Measurements from ENCODE around the gene STK32A.

Gene STK32A

DNA sequence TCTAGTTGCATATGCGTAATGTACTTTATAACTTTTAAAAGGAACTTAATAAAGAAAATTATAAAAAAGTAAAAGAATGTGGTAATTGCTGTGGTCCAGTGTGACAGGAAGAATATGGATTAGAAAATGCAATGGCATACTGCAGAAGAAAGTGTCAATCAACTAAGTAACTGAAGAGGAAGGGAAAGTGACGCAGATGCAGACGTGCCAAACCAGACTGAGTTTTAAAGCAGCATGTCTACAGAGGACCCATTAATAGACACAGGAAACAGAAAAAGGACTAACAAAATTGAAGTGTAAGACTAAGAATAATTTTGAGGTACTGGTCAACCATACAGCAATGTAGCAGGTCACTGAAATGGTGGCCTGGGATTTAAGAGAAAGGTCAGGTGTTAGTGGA is 201.8 kb downstream of the STK32A start:
- no peak for DNase-seq (ENCODE audit: low read depth)
- H3K4me3 ChIP-seq (ENCODE audit: low read depth, low read length) = no peak overlapping the region
- no peak for TF ChIP-seq CTCF (IDR thresholded peaks at IDR 0.05; ENCODE audit: insufficient read depth, low read depth, low read length, missing control alignments)

GRCh38 chr5:147437161-147437596 is 202.4 kb downstream of the STK32A start:
- no peak for TF ChIP-seq CTCF (IDR thresholded peaks at IDR 0.05; ENCODE audit: insufficient read depth, low read depth, low read length, missing control alignments)

More at GRCh38 chr5:147437161-147437596, 202.4 kb downstream of the STK32A start:
- no peak for DNase-seq (ENCODE audit: low read depth)
- no peak overlapping the region for H3K4me3 ChIP-seq (ENCODE audit: low read depth, low read length)
